Uterus (tissue), 2 donors: Measurements from ENCODE around the gene ALG14.
A peak's percentile ranks its signal among the peaks of the same experiment; 100 is the strongest.

Source experiments
- POLR2A ChIP-seq, 2 donors: fragments of 450-650 bp; IDR thresholded peaks; one replicate each; pipeline ENCODE4 v1.6.1; 2016; ENCODE audit warnings: antibody characterized with exemption in 2 of 2, mild to moderate bottlenecking in 1 of 2, moderate library complexity in 1 of 2
- TF ChIP-seq, protein P1 (sequence below), 4 experiments: fragments of 200-600 bp in 2 of 4; fragments of 450-650 bp in 2 of 4; sonication (generic) in 2 of 4; IDR thresholded peaks; one replicate each; pipeline ENCODE4 v1.5.1; 2016 to 2019; ENCODE audit warnings: antibody characterized with exemption in 4 of 4, mild to moderate bottlenecking in 2 of 4, moderate library complexity in 1 of 4

DNA sequence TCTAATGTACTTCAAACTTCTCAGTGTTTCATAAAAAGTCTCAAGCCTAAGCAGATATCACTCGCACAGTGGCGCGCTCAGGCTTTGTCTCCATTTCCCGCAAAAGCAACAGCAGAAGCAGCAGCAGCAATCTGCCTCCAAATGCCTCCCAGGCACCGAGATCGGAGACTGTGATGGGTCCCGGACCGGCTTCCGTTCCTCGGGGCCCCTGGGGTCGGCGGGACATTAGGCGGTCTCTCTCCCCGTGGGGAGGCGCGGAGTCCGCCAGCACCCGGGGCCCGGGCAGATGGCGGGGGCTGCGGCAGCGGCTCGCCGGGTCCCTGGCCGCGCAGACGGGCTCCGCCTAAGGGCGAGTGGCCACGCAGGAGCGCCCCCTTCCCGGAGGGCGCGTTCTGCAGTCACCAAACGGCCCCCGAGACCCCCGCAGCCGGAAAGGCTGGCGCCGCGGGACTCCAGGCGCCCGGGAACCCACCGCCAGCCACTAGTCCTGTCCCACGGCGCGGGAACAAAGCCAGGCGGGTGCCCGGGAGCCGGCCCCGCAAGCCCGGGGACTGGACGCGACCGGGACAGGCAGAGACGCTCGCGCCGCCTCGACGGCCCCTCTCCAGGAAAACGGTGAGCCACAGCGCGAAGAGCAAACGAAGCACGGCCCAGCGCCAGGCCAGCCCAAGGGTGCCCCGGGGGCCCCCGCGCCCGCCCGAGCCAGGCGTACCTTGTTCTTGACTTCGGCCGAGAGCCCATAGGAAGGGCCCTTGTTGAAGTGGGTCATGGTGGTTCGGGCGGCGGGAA is 146.4 kb downstream of the ALG14 start:
- TF ChIP-seq, protein P1, sequence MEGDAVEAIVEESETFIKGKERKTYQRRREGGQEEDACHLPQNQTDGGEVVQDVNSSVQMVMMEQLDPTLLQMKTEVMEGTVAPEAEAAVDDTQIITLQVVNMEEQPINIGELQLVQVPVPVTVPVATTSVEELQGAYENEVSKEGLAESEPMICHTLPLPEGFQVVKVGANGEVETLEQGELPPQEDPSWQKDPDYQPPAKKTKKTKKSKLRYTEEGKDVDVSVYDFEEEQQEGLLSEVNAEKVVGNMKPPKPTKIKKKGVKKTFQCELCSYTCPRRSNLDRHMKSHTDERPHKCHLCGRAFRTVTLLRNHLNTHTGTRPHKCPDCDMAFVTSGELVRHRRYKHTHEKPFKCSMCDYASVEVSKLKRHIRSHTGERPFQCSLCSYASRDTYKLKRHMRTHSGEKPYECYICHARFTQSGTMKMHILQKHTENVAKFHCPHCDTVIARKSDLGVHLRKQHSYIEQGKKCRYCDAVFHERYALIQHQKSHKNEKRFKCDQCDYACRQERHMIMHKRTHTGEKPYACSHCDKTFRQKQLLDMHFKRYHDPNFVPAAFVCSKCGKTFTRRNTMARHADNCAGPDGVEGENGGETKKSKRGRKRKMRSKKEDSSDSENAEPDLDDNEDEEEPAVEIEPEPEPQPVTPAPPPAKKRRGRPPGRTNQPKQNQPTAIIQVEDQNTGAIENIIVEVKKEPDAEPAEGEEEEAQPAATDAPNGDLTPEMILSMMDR (IDR thresholded peaks at IDR 0.05), result peak; percentile 35 to 65 (median 52)
- no peak for TF ChIP-seq POLR2A (IDR thresholded peaks at IDR 0.05)
